ENCODE results near the gene MYCN. TPM values are rescaled to one million over a fixed set of nuclear protein-coding genes. Genes with fewer than 3 reads are reported as not detected.

The MYCN gene
- total and polyA plus RNA-seq, 4 donors, result 0.16 to 1.3 TPM; not detected in 2

DNA sequence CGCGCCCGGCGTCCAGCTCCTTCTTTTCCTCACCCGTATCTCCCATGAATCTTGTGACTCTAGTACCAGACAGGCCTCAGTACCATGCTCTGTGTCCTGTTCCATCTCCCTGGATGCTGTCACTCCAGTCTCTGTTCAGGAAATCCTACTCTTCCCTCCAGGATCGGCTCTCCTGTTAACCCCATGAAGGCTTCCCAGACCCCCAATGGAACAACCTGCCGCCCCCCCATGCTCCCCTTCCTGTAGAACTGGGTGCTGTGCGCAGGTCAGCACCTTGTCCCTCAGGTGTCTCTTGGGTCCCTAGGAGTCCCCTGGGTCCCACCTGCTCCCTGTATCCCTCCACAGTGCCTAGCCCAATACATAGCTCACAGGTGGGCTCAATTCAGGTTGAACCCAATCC lies 41.3 kb downstream of the MYCN start (continued):
- TF ChIP-seq, protein P1, sequence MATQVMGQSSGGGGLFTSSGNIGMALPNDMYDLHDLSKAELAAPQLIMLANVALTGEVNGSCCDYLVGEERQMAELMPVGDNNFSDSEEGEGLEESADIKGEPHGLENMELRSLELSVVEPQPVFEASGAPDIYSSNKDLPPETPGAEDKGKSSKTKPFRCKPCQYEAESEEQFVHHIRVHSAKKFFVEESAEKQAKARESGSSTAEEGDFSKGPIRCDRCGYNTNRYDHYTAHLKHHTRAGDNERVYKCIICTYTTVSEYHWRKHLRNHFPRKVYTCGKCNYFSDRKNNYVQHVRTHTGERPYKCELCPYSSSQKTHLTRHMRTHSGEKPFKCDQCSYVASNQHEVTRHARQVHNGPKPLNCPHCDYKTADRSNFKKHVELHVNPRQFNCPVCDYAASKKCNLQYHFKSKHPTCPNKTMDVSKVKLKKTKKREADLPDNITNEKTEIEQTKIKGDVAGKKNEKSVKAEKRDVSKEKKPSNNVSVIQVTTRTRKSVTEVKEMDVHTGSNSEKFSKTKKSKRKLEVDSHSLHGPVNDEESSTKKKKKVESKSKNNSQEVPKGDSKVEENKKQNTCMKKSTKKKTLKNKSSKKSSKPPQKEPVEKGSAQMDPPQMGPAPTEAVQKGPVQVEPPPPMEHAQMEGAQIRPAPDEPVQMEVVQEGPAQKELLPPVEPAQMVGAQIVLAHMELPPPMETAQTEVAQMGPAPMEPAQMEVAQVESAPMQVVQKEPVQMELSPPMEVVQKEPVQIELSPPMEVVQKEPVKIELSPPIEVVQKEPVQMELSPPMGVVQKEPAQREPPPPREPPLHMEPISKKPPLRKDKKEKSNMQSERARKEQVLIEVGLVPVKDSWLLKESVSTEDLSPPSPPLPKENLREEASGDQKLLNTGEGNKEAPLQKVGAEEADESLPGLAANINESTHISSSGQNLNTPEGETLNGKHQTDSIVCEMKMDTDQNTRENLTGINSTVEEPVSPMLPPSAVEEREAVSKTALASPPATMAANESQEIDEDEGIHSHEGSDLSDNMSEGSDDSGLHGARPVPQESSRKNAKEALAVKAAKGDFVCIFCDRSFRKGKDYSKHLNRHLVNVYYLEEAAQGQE (IDR thresholded peaks at IDR 0.05), result no peak

DNA sequence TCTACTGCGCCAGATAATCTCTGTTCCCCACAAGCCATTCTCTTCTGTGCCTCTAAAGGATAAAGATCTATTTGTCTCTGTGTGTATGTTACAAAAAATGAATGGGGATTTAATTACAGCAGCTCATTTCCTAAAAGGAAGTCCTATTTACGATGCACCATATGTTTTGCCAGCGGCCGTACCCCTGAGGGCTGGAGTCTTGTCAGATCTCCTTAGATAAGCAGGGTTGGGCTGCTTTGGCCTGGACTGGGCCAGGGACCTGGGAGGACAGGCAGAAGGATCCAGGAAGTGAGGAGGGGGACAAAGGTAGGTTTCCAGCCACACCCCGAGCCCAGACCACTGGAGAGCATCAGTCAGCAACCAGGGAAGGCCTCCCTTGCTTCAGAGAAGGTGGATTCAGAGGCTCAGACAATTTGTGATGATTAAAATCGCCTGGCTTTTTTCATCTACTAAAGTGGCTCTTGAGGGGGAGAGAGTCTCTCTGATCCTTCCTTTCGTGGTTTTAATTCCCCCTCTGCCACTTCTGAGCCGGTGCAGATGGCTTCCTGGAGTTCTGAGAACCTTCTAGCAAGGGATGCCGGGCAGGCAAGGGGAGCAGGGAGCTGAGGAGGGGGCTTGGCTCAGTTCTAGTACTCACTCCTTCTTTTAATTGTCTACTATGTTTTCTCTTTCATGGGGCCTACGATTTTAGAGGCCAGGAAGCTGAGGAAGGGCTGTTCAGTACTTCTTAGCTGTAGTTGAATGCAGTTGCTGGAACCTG lies 42.1 kb downstream of the MYCN start:
- DNase-seq (ENCODE audit: low spot score), result no peak

DNA sequence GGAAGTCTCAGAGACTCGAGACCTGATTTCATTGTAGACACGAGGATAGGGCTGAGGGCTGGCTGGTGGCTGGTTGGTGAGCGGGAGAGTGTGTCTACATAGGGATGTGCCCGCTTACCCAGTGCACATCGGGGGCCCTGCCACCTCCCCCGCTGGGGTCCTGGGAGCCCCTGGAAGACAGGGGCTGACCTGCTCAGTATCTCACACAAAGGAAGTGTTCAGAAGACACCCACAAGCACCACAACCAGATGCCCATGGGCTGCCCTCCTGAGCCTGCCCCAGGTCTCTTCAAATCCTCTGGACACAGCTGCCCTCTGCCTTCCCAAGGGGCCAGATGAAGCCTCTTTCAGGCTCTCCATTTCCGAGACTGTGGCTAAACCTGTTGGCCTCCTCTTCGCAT lies 43.1 kb downstream of the MYCN start:
- Histone ChIP-seq H3K36me3 (ENCODE audit: control insufficient read depth in 4 of 4, insufficient read depth in 3 of 4, low read depth in 1 of 4, low read length in 3 of 4) (no peaks in the 10 kb centered on the region), H3K9ac (ENCODE audit: low read depth in 1 of 2, low read length in 2 of 2) (no peak overlapping the region), H3K4me1 (ENCODE audit: control insufficient read depth in 4 of 4, insufficient read depth in 4 of 4, low read length in 3 of 4) (no peaks in the 10 kb centered on the region), H3K9me3 (ENCODE audit: control insufficient read depth in 4 of 4, low read length in 3 of 4) (no peaks in the 10 kb centered on the region), H3K27me3 (ENCODE audit: control insufficient read depth in 4 of 4, insufficient read depth in 4 of 4, low read length in 3 of 4) (peaks cover 0 to 4% (median 0%) of the 10 kb centered on the region in 4 donors), H3K27ac (ENCODE audit: low read depth in 1 of 2, low read length in 2 of 2) (no peak overlapping the region), H3K4me3 (ENCODE audit: low read depth in 1 of 3, low read length in 3 of 3) (no peak overlapping the region)
- 94% methylated on average over 8 of the region's 8 CpGs for WGBS
- no peak for DNase-seq (ENCODE audit: low spot score)
- TF ChIP-seq JUND (IDR thresholded peaks at IDR 0.05) (no peak), RXRA (IDR thresholded peaks at IDR 0.05) (no peak), HNF4A (conservative IDR thresholded peaks at IDR 0.05) (no peak), YY1 (IDR thresholded peaks at IDR 0.05) (no peak), NR2F2 (IDR thresholded peaks at IDR 0.05) (no peak), FOXA2 (IDR thresholded peaks at IDR 0.05) (no peak), EGR1 (IDR thresholded peaks at IDR 0.05; ENCODE audit: low read depth in 2 of 2) (no peak), HNF4G (IDR thresholded peaks at IDR 0.05) (no peak)
- TF ChIP-seq, protein P2, sequence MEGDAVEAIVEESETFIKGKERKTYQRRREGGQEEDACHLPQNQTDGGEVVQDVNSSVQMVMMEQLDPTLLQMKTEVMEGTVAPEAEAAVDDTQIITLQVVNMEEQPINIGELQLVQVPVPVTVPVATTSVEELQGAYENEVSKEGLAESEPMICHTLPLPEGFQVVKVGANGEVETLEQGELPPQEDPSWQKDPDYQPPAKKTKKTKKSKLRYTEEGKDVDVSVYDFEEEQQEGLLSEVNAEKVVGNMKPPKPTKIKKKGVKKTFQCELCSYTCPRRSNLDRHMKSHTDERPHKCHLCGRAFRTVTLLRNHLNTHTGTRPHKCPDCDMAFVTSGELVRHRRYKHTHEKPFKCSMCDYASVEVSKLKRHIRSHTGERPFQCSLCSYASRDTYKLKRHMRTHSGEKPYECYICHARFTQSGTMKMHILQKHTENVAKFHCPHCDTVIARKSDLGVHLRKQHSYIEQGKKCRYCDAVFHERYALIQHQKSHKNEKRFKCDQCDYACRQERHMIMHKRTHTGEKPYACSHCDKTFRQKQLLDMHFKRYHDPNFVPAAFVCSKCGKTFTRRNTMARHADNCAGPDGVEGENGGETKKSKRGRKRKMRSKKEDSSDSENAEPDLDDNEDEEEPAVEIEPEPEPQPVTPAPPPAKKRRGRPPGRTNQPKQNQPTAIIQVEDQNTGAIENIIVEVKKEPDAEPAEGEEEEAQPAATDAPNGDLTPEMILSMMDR (IDR thresholded peaks at IDR 0.05; ENCODE audit: low read depth, low read length, missing input control), result no peak
- TF ChIP-seq, protein P3, sequence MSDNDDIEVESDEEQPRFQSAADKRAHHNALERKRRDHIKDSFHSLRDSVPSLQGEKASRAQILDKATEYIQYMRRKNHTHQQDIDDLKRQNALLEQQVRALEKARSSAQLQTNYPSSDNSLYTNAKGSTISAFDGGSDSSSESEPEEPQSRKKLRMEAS (IDR thresholded peaks at IDR 0.05), result no peak

More for the DNA sequence above, 42.1 kb downstream of the MYCN start:
- H3K36me3 ChIP-seq (ENCODE audit: control insufficient read depth in 4 of 4, insufficient read depth in 3 of 4, low read depth in 1 of 4, low read length in 3 of 4), result no peaks in the 10 kb centered on the region
- H3K27me3 ChIP-seq (ENCODE audit: control insufficient read depth in 4 of 4, insufficient read depth in 4 of 4, low read length in 3 of 4), result peaks cover 0 to 4% (median 0%) of the 10 kb centered on the region in 4 donors
- WGBS, result 73% methylated on average over 10 of the region's 10 CpGs
- no peak overlapping the region for H3K9ac ChIP-seq (ENCODE audit: low read depth in 1 of 2, low read length in 2 of 2)
- no peaks in the 10 kb centered on the region for H3K4me1 ChIP-seq (ENCODE audit: control insufficient read depth in 4 of 4, insufficient read depth in 4 of 4, low read length in 3 of 4)
- no peaks in the 10 kb centered on the region for H3K9me3 ChIP-seq (ENCODE audit: control insufficient read depth in 4 of 4, low read length in 3 of 4)
- no peak overlapping the region for H3K4me3 ChIP-seq (ENCODE audit: low read depth in 1 of 3, low read length in 3 of 3)
- H3K27ac ChIP-seq (ENCODE audit: low read depth in 1 of 2, low read length in 2 of 2), result no peak overlapping the region
- TF ChIP-seq TAF1 (conservative IDR thresholded peaks at IDR 0.05) (no peak), HNF4G (IDR thresholded peaks at IDR 0.05) (no peak), HNF4A (conservative IDR thresholded peaks at IDR 0.05) (no peak), SP1 (IDR thresholded peaks at IDR 0.05) (no peak), EGR1 (IDR thresholded peaks at IDR 0.05; ENCODE audit: low read depth in 2 of 2) (no peak)
- TF ChIP-seq, protein P2 (IDR thresholded peaks at IDR 0.05; ENCODE audit: low read depth, low read length, missing input control), result no peak
